GM21717 (cell line): Measurements from ENCODE around the gene PDK2.

Experiments used
- ATAC-seq: cut with Tn5 transposase; IDR thresholded peaks from one replicate; pipeline ENCODE4 v1.9.1; 2021; ENCODE audit warnings: mild to moderate bottlenecking, moderate library complexity; ENCODE audit not compliant: unreplicated experiment

Gene PDK2

DNA sequence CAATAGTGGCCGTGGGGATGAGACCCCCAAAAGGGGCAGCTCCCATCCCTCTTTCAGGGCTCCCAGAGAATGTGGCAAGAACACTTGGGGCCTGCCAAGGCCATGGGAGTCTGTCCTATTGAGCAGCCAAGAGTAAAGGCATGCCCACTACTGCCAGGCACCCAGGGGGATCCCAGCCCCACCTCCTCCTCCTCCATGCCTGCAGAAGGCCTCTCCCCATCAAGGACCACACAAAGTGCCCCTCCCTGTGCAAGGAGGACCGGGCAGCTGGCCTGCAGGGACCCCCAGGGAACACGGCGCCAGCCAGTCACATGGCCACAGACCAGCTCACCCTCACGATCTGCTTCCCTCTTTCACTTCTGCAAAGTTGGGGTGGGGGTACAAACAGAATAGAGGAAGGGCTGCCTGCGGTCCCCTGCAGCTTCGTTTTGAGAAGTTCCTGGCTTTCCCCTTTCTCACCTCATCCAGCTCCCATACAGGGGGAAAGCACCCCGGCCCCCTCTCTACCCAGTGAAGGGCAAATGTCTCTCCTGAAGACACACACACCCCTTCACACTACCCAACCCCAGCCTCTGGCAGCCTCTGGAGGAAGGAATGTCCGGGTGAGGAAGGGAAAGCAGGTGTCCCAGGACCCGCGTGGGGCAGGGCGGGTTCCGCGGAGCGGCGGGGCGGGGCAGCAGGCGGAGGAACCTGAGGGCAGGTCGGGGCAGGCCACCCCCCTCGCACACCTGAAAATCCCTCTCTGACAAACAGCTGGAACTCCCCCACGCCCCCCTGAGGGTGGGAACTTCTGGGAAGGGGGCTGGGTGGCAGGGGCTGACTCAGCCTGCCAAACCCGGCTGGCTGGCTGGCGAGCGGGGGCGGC, 53.3 kb downstream of the PDK2 start:
- ATAC-seq, result peak; percentile 36

GRCh38 chr17:50149091-50149416, 53.9 kb downstream of the PDK2 start:
- ATAC-seq, result no peak

- no peak for ATAC-seq
Measured at GRCh38 chr17:50149417-50150353, 54.5 kb downstream of the PDK2 start.

GRCh38 chr17:50150354-50151040, 55.3 kb downstream of the PDK2 start, which contains the start of gene PPP1R9B:
Gene PPP1R9B, minus strand, starts transcription at chr17:50150677. Its CDS starts 164 bp downstream, at chr17:50150513.
- no peak for ATAC-seq

DNA sequence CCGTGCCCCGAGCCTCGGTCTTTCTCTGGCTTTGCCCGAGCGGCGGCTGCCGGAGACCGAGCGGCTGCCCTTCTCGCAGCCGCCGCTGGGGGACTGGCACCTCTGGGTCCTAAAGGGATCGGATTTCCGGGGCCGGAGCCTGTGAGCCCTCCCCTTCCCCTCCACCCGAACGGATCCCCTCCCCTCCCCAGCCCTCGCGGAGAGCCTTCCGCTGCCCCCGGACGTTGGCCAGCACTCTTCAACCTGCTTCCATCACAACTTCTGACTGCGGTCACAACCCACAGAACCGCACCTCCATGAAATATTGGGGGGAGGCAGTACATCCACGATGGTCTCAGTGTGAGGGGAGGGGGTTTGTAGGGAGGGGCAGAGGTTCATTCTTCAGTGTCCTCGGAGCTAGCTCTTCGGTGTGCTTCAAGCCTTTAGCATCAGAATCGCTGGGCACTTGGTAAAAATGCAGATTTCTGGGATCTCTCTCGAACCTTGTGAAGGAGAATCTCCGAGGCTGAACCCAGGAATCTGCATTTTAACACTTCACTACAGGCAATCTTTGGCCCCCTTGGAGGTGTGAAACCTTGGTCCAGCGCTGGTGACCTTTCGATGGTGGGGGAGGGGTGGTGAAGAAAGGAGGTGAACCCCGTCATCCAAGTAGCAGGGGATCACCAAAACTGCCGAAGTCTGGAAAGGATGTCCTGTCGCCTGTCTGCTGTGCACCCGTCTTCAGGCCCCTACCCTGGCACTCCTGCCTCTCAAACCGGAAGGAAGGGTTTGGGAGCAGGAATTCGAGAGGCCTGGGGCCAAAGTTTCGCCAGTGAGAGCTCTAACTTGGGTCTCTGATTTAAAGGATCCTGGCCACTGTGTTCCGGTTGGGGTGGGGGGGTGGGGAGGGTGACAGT, 56.1 kb downstream of the PDK2 start:
- peak; percentile 23 for ATAC-seq

DNA sequence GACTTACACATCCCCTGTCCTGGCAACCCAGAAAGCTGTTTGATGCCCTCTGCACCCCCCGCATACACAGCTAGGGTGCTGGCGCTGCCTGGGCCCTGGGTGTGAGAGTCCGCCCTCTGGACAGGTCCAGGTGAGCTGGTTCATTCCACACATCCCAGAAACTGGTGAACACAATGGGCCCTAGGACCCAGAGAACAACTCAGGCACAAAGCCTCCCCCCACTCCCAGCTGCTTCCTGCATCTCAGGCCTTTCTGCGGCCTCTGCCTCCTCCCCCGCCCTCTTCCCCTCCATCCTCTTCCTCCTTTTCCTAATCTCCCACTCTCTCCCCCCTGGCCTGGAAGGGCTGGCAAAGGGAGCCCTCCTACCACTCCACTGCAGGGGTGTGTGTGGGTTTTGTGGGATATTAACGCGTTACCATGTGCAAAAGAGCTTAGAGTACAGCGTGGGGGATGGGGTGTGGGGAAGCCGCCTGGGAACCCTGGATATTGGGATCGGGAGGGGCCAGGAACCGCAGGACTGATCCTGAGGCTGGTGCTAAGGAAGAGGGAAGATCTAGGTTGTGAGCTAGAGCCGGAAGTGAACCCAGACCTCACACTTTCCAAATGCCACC, 56.9 kb downstream of the PDK2 start:
- no peak for ATAC-seq

- no peak for ATAC-seq
Measured at GRCh38 chr17:50152736-50153135, 57.6 kb downstream of the PDK2 start.

DNA sequence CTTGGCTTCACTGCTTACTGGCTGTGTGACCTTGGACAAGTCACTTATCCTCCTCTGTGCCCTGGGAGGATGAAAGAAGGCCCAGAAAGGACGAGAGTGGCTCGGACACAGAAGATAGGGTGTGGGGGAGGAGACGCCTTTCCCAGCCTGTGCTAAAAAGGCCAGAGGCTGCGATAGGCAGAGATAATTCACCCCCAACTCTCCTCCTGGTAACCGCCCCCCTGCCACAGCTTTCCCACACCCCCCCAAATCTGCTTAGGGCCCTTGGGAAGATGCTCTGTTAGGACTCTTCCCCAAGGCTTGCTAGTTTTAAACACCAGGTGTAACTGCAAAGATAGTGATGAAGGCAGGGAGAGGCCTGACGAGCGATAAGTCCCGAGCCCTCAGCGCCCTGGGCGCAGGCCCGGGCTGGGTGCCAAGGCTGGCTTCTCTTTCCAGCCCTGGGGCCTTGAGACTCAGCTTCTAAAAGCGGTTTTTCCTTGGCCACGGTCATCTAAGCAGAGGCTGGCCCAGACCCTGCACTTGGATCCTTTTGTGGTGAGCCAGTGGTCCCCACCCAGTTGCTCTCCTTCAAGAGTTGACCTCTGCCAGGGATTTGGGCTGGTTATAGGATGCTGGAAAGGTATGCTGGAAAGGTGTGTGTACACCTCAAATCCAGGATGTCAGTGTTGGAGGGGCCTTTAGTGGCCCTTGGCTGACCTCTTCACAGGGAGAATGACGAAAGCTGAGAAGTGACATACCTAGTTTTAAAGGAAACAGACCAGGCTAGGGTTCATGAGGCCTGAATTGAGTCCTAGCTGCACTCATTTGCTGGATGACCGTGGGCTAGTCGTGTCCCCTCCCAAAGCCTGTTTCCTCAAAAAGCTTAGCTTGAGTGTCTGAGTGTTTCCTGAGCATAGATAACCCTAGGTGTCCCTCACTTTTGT, 58.8 kb downstream of the PDK2 start:
- ATAC-seq, result no peak

- ATAC-seq, result no peak
Measured at GRCh38 chr17:50154604-50155003, 59.5 kb downstream of the PDK2 start.

DNA sequence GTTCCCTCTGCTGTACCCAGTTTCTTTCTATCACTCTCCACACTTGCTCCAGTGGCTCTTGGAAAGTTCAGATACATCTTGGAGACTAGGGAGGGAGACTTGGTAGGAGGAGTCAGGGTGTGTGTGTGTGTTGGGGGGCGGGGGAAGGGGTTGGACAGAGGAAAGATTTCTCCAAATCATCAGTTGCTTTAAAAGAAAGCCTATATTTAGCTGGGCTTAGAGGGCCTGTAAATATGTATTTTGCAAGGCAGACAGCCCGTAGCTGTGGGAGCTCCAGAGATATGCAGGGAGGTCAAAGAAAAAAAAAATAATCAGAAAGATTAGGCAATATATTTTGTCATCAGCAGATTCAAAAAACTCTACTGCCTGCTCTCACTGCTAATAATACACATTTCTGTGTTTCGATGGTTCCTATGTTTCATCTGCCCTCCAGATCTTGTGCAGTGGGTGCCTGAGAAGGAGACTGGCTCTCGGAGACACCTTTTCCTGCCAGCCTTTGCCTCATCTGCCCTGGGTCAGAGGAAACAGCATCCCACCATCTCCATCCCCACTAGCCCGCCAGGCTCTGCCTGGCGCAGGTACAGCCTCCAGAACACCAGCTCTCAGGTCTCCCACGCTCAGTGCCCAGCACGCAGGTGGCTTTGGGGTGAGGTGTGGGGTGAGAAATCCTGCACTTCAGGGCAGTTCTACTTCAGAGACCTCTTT, 60.1 kb downstream of the PDK2 start:
- no peak for ATAC-seq

GRCh38 chr17:50157891-50158290, 62.7 kb downstream of the PDK2 start:
- ATAC-seq, result no peak

GRCh38 chr17:50161023-50161910, 66.1 kb downstream of the PDK2 start:
- ATAC-seq, result no peak
